Neural cell (in vitro differentiated cells): ENCODE results near the gene IQCN. TPM values are rescaled to one million over a fixed set of nuclear protein-coding genes. Genes with fewer than 3 reads are reported as not detected.
A peak's percentile ranks its signal among the peaks of the same experiment; 100 is the strongest.

Experiments used
- H2AFZ ChIP-seq: fragments of 200-600, 300-800 bp; sonication (generic), shearing (Covaris generic); 2 replicates; pipeline ENCODE4 v1.6.0; 2014; ENCODE audit warnings: low read depth, mild to moderate bottlenecking, antibody characterized with exemption, low read length, moderate library complexity
- H3F3A ChIP-seq: fragments of 200-600 bp; shearing (Covaris generic); 2 replicates; pipeline ENCODE4 v1.6.1; 2016; ENCODE audit warnings: mild to moderate bottlenecking, moderate library complexity, mixed read lengths, antibody characterized with exemption, low read length; ENCODE audit not compliant: insufficient read depth, poor library complexity, severe bottlenecking
- H3K27ac ChIP-seq: fragments of 200-600, 300-800 bp; sonication (generic), shearing (Covaris generic); 2 replicates; pipeline ENCODE4 v1.5.1; 2014; ENCODE audit warnings: mild to moderate bottlenecking, low read length, moderate library complexity
- H3K27me3 ChIP-seq: fragments of 300-800, 200-600 bp; sonication (generic), shearing (Covaris generic); 2 replicates; pipeline ENCODE4 v1.6.0; 2014; ENCODE audit warnings: mild to moderate bottlenecking, low read depth, low read length, moderate library complexity; ENCODE audit not compliant: insufficient read depth
- H3K36me3 ChIP-seq: fragments of 300-800, 200-600 bp; sonication (generic), shearing (Covaris generic); 2 replicates; pipeline ENCODE4 v1.5.1; 2014; ENCODE audit warnings: mild to moderate bottlenecking, antibody characterized with exemption, low read length, moderate library complexity; ENCODE audit not compliant: insufficient read depth
- H3K4me2 ChIP-seq: fragments of 300-800, 200-600 bp; sonication (generic), shearing (Covaris generic); 2 replicates; pipeline ENCODE4 v1.6.0; 2014; ENCODE audit warnings: mild to moderate bottlenecking, low read length
- H3K4me3 ChIP-seq: fragments of 300-800, 200-600 bp; sonication (generic), shearing (Covaris generic); 2 replicates; pipeline ENCODE4 v1.5.1; 2014; ENCODE audit warnings: mild to moderate bottlenecking, low read length, moderate library complexity
- H3K79me2 ChIP-seq: fragments of 200-600 bp; shearing (Covaris generic); replicated peaks from 2 replicates; pipeline ENCODE4 v1.6.0; 2014; ENCODE audit warnings: mild to moderate bottlenecking, low read length, moderate library complexity; ENCODE audit not compliant: insufficient read depth
- H3K9ac ChIP-seq: fragments of 300-800, 200-600 bp; sonication (generic), shearing (Covaris generic); 2 replicates; pipeline ENCODE4 v1.6.1; 2016; ENCODE audit warnings: mild to moderate bottlenecking, low read length, mixed read lengths
- H3K9me2 ChIP-seq: fragments of 200-600 bp; shearing (Covaris generic); 2 replicates; pipeline ENCODE4 v1.6.1; 2016; ENCODE audit warnings: mild to moderate bottlenecking, low read length, mixed read lengths; ENCODE audit not compliant: insufficient read depth
- H3K9me3 ChIP-seq: fragments of 200-600, 300-800 bp; sonication (generic), shearing (Covaris generic); 2 replicates; pipeline ENCODE4 v1.6.1; 2016; ENCODE audit warnings: mild to moderate bottlenecking, mixed run types, low read length, moderate library complexity, mixed read lengths
- H4K20me1 ChIP-seq: fragments of 200-600 bp; shearing (Covaris generic); 2 replicates; pipeline ENCODE4 v1.6.1; 2016; ENCODE audit warnings: mild to moderate bottlenecking, mixed run types; ENCODE audit not compliant: insufficient read depth
- EP300 ChIP-seq: fragments of 450-650 bp; conservative IDR thresholded peaks from 2 replicates; pipeline ENCODE4 v1.6.1; 2014; ENCODE audit warnings: antibody characterized with exemption, mild to moderate bottlenecking, moderate library complexity; ENCODE audit not compliant: poor library complexity, severe bottlenecking
- EZH2 ChIP-seq: fragments of 200-600, 300-800 bp; shearing (Covaris generic), sonication (generic); IDR thresholded peaks from 2 replicates; pipeline ENCODE4 v1.6.1; 2014; ENCODE audit warnings: antibody characterized with exemption, low read length, borderline replicate concordance, mild to moderate bottlenecking; ENCODE audit not compliant: insufficient read depth, poor library complexity, severe bottlenecking
- MXI1 ChIP-seq: fragments of 450-650 bp; conservative IDR thresholded peaks from 2 replicates; pipeline ENCODE4 v1.6.1; 2014; ENCODE audit warnings: antibody characterized with exemption, mild to moderate bottlenecking; ENCODE audit not compliant: poor library complexity, severe bottlenecking
- POLR2AphosphoS5 ChIP-seq: IDR thresholded peaks from 2 replicates; pipeline ENCODE4 v1.6.1; 2012
- RAD21 ChIP-seq: fragments of 450-650 bp; conservative IDR thresholded peaks from 2 replicates; pipeline ENCODE4 v1.6.1; 2014; ENCODE audit warnings: antibody characterized with exemption, mild to moderate bottlenecking, moderate library complexity
- REST ChIP-seq: IDR thresholded peaks from 2 replicates; pipeline ENCODE4 v1.6.1; 2012; ENCODE audit warnings: borderline replicate concordance
- SMC3 ChIP-seq: fragments of 450-650 bp; conservative IDR thresholded peaks from 2 replicates; pipeline ENCODE4 v1.6.1; 2014; ENCODE audit warnings: antibody characterized with exemption, mild to moderate bottlenecking, moderate library complexity; ENCODE audit not compliant: poor library complexity
- TAF1 ChIP-seq: IDR thresholded peaks from 2 replicates; pipeline ENCODE4 v1.6.1; 2012; ENCODE audit warnings: low read depth
- polyA plus RNA-seq: library from polyadenylated mRNA; depleted of rRNA; stranded (reverse); fragments of >200 nt; gene quantifications from 2 replicates; pipeline ENCODE4 v1.2.3, GENCODE V29; 2014
- TF ChIP-seq, protein P1 (sequence below): fragments of 450-650 bp; IDR thresholded peaks from 2 replicates; pipeline ENCODE4 v1.5.1; 2014; ENCODE audit warnings: antibody characterized with exemption, mild to moderate bottlenecking, moderate library complexity; ENCODE audit not compliant: poor library complexity, severe bottlenecking

Gene IQCN
- polyA plus RNA-seq, 1 donor from 2014 or later: 2.5 TPM

GRCh38 chr19:18282788-18283141 is 8.5 kb upstream of the IQCN start:
- Histone ChIP-seq H3K79me2 (peaks cover 34% of the 10 kb centered on the region), H3K4me3 (peak overlapping the region; percentile 88), H3K27me3 (no peaks in the 10 kb centered on the region), H2AFZ (no peak overlapping the region), H3K9me3 (no peaks in the 10 kb centered on the region), H3K27ac (peak overlapping the region; percentile 100), H3K9me2 (no peaks in the 10 kb centered on the region), H3K9ac (peak overlapping the region; percentile 99), H3K4me2 (peak overlapping the region; percentile 98), H3F3A (peaks cover 5% of the 10 kb centered on the region), H3K36me3 (peaks cover 9% of the 10 kb centered on the region), H4K20me1 (peaks cover 27% of the 10 kb centered on the region)
- TF ChIP-seq POLR2AphosphoS5 (no peak), TAF1 (no peak), MXI1 (no peak), REST (no peak), EP300 (no peak), SMC3 (no peak), EZH2 (no peak), RAD21 (no peak)
- TF ChIP-seq, protein P1, sequence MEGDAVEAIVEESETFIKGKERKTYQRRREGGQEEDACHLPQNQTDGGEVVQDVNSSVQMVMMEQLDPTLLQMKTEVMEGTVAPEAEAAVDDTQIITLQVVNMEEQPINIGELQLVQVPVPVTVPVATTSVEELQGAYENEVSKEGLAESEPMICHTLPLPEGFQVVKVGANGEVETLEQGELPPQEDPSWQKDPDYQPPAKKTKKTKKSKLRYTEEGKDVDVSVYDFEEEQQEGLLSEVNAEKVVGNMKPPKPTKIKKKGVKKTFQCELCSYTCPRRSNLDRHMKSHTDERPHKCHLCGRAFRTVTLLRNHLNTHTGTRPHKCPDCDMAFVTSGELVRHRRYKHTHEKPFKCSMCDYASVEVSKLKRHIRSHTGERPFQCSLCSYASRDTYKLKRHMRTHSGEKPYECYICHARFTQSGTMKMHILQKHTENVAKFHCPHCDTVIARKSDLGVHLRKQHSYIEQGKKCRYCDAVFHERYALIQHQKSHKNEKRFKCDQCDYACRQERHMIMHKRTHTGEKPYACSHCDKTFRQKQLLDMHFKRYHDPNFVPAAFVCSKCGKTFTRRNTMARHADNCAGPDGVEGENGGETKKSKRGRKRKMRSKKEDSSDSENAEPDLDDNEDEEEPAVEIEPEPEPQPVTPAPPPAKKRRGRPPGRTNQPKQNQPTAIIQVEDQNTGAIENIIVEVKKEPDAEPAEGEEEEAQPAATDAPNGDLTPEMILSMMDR: no peak

- Histone ChIP-seq H3K9me2 (no peaks in the 10 kb centered on the region), H2AFZ (peak overlapping the region; percentile 38)
Observed at GRCh38 chr19:18282021-18282787, 8.0 kb upstream of the IQCN start.

More at GRCh38 chr19:18282021-18282787, 8.0 kb upstream of the IQCN start:
- H3K27me3 ChIP-seq: no peaks in the 10 kb centered on the region
- peak overlapping the region; percentile 88 for H3K4me3 ChIP-seq
- H3K4me2 ChIP-seq: peak overlapping the region; percentile 98
- no peaks in the 10 kb centered on the region for H3K9me3 ChIP-seq
- H4K20me1 ChIP-seq: peaks cover 30% of the 10 kb centered on the region
- H3K27ac ChIP-seq: peak overlapping the region; percentile 100
- peaks cover 5% of the 10 kb centered on the region for H3F3A ChIP-seq
- peaks cover 9% of the 10 kb centered on the region for H3K36me3 ChIP-seq
- no peak for TF ChIP-seq MXI1
- no peak for TF ChIP-seq EZH2
- TF ChIP-seq, protein P1: peak; percentile 6
- peak; percentile 24 for TF ChIP-seq RAD21
- peak; percentile 21 for TF ChIP-seq SMC3
- TF ChIP-seq EP300: no peak
- no peak for TF ChIP-seq REST
- peak; percentile 87 for TF ChIP-seq POLR2AphosphoS5
- peak; percentile 59 for TF ChIP-seq TAF1
- peaks cover 37% of the 10 kb centered on the region for H3K79me2 ChIP-seq
- H3K9ac ChIP-seq: peak overlapping the region; percentile 99
